Limb (tissue), 2 donors: Measurements from ENCODE around the gene TADA2B.

Experiments
- DNase-seq, 2 donors: peaks; one replicate each; pipeline ENCODE4 v3.0.0-alpha.2; 2016; ENCODE audit errors: extremely low spot score in 2 of 2

TADA2B gene

DNA sequence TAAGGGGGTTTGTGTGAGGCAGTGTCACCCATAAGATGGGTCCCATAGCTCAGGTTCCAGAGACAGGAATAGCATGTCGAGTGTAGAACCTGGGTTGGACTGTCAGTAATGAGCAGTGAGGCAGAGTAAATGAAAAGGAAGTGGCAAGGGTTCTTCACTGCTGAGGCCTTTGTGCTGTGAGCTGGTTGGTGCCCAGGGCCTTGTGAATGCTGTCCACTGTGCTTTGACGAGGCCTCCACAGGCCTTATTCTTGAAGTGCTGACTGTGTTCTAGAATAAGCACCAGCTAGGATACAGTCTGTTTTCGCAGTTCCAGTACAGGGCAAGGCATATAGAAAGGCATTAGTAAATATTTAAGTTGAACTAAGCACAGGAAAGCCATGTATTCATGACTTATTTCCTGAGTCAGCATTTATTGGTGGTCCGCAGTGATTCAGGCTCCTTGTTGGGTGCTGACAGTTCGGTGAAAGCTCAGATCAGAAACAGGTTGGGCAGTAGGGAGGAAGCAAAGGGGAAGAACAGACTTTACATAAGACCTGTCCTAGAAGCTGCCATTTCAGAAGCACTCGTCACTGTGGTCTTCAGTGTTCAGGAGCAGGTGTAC lies 25.6 kb upstream of the TADA2B start:
- DNase-seq: no peak

DNA sequence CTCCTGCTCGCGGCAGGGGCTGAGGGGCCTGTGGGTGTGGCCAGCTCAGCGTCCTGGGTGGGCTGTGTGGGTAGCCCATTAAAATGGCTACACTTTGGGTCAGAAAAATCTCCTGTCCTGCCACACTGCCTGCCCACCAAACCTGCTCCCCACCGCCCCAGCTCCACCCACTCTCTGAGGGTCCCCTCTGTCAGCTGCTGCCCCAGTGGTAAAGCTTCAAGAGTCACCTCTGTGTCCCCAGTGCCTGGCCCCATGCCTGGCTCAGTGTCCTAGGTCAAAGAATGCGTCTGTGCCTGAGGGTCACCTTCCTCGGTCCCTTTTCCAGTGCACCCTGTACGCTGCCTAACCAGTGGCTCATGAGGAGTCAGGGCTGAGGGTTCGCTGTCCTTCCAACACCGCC lies 24.9 kb upstream of the TADA2B start:
- DNase-seq: no peak

DNA sequence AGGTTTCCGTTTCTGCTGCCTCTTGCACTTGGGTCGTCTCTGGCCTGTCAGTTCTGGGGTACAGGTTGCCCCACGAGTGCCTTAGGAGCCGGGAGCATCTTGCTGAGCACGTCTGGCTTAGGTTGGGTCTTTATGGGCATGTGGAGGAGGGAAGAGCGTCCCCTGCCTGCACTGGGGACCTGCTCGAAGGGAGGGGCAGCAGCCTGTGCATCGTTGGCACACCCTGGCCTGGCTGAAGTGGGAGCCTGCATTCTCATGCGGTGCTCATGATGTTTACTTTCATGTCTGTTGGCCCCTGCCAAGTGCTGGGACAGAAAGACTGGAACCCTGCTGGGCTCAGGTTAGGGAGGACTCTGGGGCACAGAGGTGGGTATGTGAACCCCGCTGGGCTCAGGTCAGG lies 23.8 kb upstream of the TADA2B start:
- no peak for DNase-seq

DNA sequence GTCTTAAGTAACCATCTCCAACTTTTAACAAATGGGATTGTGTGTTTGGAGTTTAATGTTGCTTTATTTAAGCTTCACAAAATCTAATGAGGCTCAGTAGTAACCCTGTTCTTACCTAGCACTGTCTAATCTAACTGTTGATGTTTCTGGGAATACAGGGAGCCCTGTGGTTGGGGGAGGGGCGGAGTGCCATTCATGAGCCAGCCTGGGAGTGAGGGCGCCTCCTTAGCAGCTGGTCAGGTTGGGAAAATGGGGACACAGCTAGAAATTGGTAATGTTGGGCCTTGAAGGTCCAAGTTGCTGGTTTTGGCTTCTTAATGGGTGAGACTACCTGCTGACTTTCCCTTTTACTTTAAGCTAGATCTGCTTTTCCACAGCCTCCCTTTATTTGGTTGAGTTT lies 22.9 kb upstream of the TADA2B start:
- no peak for DNase-seq

DNA sequence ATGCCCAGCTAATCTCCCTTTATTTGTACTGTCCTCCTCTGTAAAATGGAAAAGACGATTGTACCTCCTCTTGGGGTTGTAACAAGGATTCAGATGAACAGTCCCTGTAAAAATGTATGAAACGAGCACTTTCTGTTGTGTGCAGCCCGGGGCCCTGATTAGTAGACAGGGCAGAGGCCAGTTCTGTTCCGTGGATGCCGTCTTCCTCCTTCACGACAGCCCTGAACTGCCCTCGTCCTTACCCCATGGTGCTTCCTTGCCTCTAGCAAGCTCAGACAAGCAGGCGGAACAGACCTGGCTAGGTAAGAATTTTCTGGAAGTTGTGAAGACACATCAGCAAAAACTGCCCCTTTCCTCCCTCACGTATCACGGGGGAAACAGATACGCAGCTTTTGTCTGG lies 22.3 kb upstream of the TADA2B start:
- no peak for DNase-seq

DNA sequence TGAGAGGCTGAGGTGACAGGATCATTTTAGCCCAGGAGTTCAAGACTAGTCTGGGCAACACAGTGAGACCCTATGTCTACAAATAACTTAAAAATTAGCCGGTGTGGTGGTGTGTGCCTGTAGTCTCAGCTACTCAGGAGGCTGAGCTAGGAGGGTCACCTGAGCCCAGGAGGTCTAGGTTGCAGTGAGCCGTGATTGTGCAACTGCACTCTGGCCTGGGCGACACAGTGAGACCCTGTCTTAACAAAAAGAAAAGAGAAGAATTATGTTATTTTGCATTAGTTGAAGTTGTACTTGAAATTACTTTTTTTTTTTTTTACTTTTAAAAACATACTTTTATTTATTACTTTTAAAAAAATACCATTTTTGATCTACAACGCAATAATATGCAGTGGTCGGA lies 21.8 kb upstream of the TADA2B start:
- no peak for DNase-seq

DNA sequence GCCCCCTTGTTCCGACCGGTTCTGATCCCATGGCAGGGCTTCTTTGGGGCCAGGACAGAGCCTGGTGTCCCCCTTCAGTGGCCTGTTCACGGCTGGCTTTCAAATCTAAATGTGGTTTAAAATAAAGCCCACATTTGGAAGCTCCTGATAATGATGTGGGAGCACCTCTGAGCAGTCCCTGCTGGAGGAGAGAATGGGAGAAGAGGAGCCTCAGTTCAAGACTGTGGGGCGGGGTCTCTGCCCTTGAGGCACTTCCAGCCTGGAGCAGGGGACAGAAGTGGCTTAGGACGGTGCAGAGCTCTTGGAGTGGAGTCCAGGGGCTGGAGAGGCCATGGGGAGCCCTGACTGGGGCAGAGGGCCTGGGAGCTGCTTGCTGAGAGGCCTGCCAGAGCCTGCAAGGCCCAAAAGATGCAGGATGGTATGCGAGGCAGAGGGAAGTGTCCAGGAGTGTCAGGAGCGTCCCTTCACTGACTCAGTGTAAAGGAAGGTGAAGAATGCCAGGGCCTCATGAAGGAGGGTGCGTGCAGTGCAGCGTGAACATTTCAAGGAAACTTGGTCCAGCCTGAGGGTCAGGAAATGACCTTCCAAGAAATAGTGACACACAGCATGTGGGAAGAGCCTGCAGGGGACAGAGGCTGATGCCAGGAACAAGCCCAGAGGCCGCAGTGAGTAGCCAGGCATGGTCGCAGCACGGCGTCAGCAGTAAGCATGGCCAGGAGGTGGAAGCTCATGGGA lies 21.1 kb upstream of the TADA2B start:
- DNase-seq: no peak

DNA sequence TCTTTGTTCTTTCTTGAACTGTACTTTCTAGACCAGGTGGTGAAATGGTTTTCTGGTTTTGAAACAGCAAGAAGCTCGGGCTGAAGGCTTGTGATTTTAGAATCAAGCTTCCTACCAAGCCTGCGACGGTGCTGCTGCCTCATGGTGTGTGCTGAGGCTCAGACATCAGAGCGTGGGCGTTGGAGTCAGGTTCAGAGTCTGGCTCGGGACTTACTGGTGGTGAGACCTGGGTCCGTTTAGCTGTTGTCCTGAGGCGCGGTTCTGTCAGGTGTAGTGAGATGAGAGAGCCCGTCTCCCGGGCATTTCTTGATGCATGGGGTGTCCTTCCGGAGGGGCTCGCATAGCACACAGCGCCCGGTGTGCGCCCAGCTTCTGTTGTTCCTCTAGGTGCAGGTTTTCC lies 19.7 kb upstream of the TADA2B start:
- no peak for DNase-seq

DNA sequence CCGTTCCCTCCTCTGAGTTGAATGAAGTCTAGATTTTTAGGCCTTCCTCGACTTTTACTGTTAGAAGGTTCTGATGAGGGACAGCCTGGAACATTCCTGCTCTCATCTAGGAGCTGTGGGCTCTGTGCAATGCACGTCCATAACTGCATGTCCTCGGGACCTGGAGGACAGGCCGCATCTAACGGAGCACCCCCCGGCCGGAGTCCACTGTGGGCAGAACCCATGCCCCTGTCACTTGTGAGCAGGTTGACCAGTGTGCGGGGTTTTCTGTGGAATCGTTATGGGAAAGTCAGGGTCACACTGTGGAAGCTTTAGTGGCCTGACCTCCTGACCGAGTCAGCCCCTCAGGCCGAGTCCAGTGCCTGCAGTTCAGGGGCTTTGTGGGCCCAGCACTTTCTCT lies 19.3 kb upstream of the TADA2B start:
- DNase-seq: no peak

DNA sequence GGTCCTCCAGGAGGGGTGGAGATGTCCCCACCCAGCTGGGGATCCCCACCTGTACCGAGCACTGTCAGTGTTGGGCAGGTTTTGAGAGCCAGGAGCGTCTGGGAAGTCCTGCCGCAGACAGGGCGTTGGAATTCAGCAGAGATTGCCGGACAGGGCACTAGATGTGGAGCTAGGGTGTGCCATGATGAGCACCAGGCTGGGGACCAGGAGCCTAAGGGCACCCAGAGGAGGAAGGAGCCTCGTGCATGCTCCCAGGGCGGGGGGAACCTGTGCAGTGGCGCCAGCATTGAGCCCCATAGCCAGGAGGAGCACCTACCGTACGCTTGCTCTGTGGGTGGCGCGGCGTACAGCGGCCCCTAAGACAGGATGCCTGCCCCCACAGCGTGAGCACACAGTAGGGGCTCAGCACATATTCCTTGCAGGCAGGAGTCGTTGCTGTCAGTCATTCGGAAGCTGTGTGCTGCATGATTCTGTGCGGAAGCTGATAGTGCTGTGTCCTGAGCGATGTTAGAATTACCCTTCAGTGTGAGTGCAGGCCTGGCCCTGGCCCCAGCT lies 18.8 kb upstream of the TADA2B start:
- DNase-seq: no peak

DNA sequence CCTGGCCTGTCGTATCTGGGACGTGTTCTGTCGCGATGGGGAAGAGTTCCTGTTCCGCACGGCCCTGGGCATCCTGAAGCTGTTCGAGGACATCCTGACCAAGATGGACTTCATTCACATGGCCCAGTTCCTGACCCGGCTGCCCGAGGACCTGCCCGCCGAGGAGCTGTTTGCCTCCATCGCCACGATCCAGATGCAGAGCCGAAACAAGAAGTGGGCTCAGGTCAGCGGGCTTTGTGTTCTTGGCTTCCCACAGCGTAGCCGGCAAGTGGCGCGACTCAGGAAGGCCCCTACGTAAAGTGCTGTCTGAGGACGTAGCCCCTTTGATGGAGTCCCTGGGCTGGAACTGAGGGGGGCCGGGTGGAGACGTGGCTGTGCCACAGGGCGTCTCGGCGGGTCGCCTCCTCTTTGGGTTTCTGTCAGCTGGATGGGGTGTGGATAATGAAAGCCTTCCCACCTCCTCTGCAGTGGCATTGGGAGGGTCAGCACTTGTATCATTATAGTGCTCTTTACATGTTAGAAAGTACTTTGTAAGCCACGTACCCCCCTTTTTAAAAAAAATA lies 18.1 kb upstream of the TADA2B start:
- DNase-seq: no peak

DNA sequence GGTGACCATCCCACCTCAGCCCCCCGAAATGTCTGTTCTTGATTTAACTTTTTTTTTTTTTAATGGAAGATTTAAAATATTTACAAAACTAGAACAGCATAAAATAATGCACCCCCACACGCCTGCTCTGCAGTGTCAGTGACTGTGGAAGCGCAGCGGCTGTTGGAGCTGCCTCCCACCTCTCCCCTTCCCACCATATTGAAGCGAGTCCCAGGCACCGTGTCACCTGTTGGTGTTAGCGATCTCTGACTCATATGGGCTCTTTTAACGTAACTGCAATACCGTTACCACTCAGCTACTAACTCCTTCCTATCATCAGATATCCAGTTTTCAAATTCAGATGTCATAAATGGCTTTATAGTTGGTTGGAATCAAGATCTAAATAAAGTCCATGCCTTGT lies 17.1 kb upstream of the TADA2B start:
- DNase-seq: no peak

DNA sequence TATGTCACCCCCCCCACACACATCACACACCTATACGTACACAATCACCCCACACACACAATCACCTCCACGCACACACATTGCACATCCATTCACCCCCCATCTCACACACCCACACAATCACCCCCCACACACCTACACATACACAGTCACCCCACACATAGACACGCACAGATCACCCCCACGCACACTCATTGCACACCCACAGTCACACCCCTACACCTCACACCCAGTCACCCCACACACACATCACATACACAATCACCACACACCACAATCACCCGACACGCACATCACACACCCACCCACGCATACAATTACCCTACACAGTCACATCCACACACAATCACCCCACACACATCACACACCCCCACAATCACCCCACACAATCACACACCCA lies 15.9 kb upstream of the TADA2B start:
- no peak for DNase-seq

DNA sequence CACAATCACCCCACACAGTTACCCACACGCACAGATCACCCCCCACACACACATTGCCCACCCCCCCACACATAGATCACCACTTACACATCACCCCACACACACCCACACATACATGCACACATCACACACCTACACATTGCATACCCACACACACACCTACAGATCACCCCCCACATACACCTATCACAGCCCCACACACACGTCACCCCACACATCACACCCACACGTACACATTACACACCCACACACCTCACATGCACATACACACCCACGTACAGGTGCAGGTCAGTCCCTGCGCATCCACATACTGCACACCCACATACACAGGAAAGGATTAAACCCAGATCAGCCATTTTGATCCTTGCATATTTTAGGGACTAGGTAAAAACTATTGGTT lies 15.3 kb upstream of the TADA2B start:
- DNase-seq: no peak

DNA sequence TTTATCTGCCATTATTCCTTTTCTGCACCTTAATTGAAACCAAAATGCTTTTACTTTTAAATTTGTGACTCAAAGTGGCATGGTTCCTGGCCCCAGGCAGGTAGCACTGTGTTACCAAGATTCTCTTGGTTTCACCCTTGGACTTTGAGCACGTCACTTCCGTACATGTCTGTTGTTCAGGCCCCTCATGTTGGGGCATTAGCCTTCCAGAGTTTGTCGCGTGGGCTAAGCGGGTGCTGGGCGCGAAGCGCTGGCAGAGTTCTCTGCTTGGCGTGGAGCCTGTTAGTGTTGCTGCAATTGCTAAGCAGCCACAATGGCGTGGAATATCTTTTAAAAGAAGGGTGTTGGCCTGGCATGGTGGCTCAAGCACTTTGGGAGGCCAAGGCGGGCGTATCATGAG lies 14.0 kb upstream of the TADA2B start:
- DNase-seq: no peak

DNA sequence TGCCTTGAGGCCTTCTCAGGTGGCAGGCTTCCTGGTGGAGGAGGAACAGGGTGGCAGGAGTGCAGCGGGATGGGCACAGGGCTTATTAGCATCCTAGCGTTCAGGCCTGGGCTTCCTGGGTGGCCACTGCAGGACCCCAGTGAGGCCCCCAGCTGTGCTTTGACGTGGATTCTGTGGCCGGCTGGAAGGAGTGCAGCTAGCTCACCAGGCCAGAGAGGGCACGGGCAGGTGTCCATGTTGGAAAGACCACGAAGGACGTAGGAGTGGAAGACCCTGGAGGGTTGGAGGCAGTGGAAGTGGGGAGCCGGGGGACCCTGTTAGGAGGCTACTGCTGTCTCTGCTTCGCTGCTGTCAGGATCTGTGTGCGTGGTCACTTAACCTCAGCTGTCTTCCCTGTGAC lies 13.3 kb upstream of the TADA2B start:
- DNase-seq: no peak

DNA sequence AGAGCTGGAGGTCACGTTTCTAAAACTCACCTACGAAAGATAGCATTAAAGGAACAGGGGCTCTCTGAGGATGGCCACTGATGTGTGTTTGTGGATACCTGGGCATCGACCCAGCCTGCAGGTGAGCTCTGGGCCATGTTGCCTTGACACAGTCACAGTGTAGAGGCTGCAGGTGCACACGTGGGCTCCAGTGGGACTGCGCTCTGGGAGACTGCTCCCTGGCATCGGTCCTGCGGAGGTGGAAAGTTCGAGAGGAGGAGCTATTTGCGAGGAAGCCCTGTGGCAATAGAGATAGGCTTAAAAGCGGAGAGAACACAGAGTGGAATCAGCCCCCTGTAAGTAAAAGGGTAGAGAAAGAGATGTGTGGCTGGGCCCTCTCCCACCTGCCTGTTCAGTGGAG lies 12.3 kb upstream of the TADA2B start:
- no peak for DNase-seq

DNA sequence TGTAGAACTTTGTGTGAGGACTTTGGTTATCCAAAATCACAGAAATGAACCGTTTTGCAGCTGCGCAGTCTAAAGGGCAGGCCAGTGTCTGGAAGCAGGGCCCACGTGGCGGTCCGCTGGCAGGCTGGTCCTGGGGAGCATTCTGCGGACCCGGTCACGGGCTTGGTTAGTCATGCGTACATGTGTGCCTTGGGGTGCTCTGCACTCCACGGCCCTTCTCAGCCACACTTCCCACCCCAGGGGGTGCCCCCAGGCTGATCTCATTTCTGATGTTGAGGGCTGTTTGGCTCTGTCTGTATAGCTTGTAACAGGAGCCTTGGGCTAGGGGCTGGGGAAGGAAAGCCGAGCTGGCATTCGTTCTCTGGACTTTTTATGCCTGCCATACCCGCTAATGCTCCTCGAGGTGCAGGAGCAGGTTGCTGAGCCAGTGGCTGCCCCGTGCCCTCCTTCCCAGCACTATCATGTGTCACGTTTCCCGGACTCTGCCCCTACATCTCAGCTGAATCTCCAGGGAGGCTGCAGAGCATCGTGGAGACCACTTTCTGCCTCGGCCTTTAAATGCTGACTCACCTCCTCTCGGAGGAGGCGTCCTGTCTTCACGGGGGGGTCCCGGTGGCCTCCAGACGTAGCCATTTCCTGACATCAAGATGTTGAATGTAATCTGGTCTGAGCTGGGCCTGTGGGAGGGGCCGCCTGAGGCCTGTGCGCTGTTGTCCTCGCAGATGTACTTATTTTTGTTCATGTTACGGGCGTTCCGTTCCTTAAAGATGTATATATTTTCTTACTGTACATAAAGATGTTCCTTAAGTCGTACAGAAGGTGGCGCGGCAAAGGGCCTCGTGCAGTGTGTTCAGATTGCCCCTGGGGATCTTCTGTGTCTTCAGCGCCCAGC lies 11.4 kb upstream of the TADA2B start:
- DNase-seq: no peak

DNA sequence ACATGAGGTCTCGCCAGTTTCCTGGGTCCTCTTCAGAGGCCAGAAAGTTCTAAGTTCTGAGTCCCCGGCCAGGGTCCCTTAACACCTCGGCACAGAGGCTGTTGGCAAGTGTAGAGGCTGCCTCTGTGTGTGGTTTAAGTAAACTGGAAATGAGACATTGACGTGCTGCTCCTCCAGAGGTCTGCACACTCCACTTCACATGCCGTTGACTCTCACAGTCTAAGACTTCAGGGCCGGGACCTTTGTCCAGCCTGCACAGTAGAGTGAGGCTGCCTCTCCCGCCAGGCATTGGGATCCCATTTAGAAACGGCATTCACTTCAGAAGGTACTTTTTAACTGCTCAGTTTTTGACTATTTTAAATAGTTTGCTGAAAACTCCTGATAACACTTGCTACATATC lies 10.6 kb upstream of the TADA2B start:
- no peak for DNase-seq

DNA sequence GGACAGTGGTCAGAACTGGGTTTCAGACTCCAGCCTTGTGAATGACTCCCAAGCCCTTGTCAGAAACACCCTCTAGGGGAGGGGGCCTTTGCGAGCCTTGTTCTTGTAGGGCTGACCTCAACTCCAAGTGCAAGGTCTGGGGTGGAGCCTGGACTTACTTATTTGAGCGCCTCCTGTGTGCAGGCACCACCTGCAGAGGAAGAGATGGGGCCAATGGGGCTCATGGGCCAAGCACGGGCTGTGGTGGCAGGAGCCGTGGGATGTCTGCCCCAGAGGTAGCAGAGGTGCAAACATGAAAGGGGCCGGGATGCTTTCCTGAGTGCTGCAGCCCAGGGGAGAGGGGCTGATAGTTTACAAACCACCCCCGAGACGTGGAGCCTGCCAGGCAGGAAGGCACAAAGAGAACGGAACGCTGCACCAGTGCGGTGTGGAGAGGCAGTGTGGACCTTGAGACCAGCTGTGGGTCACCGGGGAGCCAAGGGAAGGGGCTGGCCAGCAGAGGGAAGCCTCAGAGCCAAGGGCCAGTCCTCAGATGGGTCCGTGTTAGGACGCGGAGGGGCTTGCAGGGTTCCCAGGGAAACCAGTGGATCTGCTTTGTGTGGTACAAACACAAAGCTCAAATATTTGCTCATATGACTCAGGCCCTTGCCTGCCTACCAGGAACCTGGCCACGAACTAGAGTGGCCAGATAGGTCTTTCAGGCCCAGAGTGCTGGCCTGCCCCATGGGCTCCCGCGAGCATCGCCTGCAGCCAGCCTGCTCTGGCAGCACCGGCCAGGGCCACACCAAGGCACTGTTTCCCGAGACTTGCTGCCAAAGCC lies 8.7 kb upstream of the TADA2B start:
- DNase-seq: no peak

DNA sequence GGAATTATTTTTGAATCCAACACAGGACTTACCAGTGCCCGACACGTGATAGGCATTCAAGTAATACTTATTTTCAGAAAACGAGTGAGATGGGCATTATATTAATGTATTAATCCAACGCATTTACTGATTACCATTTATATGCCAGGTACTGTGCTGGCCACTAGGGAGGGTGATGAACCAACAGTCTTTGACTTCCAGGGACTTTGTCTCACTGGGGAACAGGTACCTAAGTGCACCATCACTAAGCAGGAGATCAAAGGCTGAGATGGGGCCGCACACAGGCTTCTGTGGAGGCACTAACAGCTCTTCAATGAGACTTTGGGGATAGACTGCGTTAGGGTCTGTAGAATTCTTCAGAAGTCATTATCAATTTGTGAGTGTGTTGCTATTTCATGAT lies 5.7 kb upstream of the TADA2B start:
- DNase-seq: no peak
